ENCODE data around the gene NOTCH4. TPM values are rescaled to one million over a fixed set of nuclear protein-coding genes. Genes with fewer than 3 reads are reported as not detected.

The NOTCH4 gene
- total RNA-seq, 2 experiments from 2014 or later = 0.47 to 0.53 TPM

GRCh38 chr6:32164295-32164694 lies 59.6 kb downstream of the NOTCH4 start, which contains the start of gene EGFL8:
Gene EGFL8, plus strand, starts transcription at chr6:32164595. Its CDS starts 1,571 bp downstream, at chr6:32166166.
- Mint-ChIP-seq H3K36me3 (ENCODE audit: low read depth) (peaks cover 37% of the 10 kb centered on the region), H3K4me1 (ENCODE audit: low read depth) (no peaks in the 10 kb centered on the region), H3K27me3 (no peaks in the 10 kb centered on the region), H3K4me3 (no peak within 1 kb of the TSS), H3K27ac (no peak within 1 kb of the TSS), H3K9me3 (no peaks in the 10 kb centered on the region)
- Histone ChIP-seq H3K36me3 (ENCODE audit: insufficient read depth, low read length) (peaks cover 33% of the 10 kb centered on the region), H3K4me1 (ENCODE audit: insufficient read depth, low read length) (no peaks in the 10 kb centered on the region), H3K27me3 (ENCODE audit: control insufficient read depth in 1 of 2, insufficient read depth in 2 of 2, low read length in 2 of 2) (no peaks in the 10 kb centered on the region), H3K9me3 (ENCODE audit: control insufficient read depth in 1 of 2, insufficient read depth in 1 of 2, low read length in 2 of 2) (no peaks in the 10 kb centered on the region), H3K27ac (ENCODE audit: low read depth in 1 of 2, low read length in 2 of 2) (no peak within 1 kb of the TSS), H3K4me3 (ENCODE audit: low read length) (no peak within 1 kb of the TSS)
- DNase-seq = no peak
- ChIA-PET CTCF (no interaction called here), POLR2A (interaction anchor here (0.8 to 1.1 kb wide), 3 partner anchors 10 to 28 kb away, joined by 3 read pairs; partner anchors contain the start of genes GPSM3 and PBX2)
- intact Hi-C loops (cut with DNase I, micrococcal nuclease) = no loop called here
- TF ChIP-seq CTCF (IDR thresholded peaks at IDR 0.05) = no peak
- ATAC-seq (ENCODE audit: poor library complexity) = no peak

GRCh38 chr6:32163559-32164258 lies 60.2 kb downstream of the NOTCH4 start:
- no peaks in the 10 kb centered on the region for H3K4me1 Mint-ChIP-seq (ENCODE audit: low read depth)
- no peaks in the 10 kb centered on the region for H3K9me3 ChIP-seq (ENCODE audit: control insufficient read depth in 1 of 2, insufficient read depth in 1 of 2, low read length in 2 of 2)
- TF ChIP-seq CTCF (IDR thresholded peaks at IDR 0.05) = no peak
- no peaks in the 10 kb centered on the region for H3K9me3 Mint-ChIP-seq
- peaks cover 33% of the 10 kb centered on the region for H3K36me3 Mint-ChIP-seq (ENCODE audit: low read depth)
- CTCF ChIA-PET = no interaction called here
- no peak overlapping the region for H3K4me3 Mint-ChIP-seq
- DNase-seq (no peak), ATAC-seq (ENCODE audit: poor library complexity) (no peak)
- intact Hi-C loops (cut with DNase I, micrococcal nuclease) = no loop called here
- no peaks in the 10 kb centered on the region for H3K4me1 ChIP-seq (ENCODE audit: insufficient read depth, low read length)
- H3K4me3 ChIP-seq (ENCODE audit: low read length) = no peak overlapping the region
- H3K27ac ChIP-seq (ENCODE audit: low read depth in 1 of 2, low read length in 2 of 2) = no peak overlapping the region
- H3K27ac Mint-ChIP-seq = no peak overlapping the region
- POLR2A ChIA-PET = no interaction called here
- no peaks in the 10 kb centered on the region for H3K27me3 Mint-ChIP-seq
- peaks cover 27% of the 10 kb centered on the region for H3K36me3 ChIP-seq (ENCODE audit: insufficient read depth, low read length)
- no peaks in the 10 kb centered on the region for H3K27me3 ChIP-seq (ENCODE audit: control insufficient read depth in 1 of 2, insufficient read depth in 2 of 2, low read length in 2 of 2)

- Mint-ChIP-seq H3K4me1 (ENCODE audit: low read depth) (peaks cover 29% of the 10 kb centered on the region), H3K4me3 (no peak overlapping the region), H3K27ac (no peak overlapping the region), H3K36me3 (ENCODE audit: low read depth) (peaks cover 30% of the 10 kb centered on the region), H3K9me3 (no peaks in the 10 kb centered on the region), H3K27me3 (no peaks in the 10 kb centered on the region)
- ChIA-PET POLR2A (interaction anchor here (1.0 kb wide), 1 partner anchor 37 kb away, joined by 4 read pairs; no protein-coding TSS in a partner anchor), CTCF (interaction anchor here (1.5 kb wide), 1 partner anchor 39 kb away, joined by 6 read pairs; no protein-coding TSS in a partner anchor)
- H3K27ac ChIP-seq (ENCODE audit: low read depth in 1 of 2, low read length in 2 of 2) = no peak overlapping the region
- peaks cover 13% of the 10 kb centered on the region for H3K36me3 ChIP-seq (ENCODE audit: insufficient read depth, low read length)
- no peaks in the 10 kb centered on the region for H3K27me3 ChIP-seq (ENCODE audit: control insufficient read depth in 1 of 2, insufficient read depth in 2 of 2, low read length in 2 of 2)
- H3K4me3 ChIP-seq (ENCODE audit: low read length) = no peak overlapping the region
- intact Hi-C loops (cut with DNase I, micrococcal nuclease) = loop anchor here in 1 of 2 experiments (10.0 kb wide), 1 partner anchor 113 kb away; no protein-coding TSS in a partner anchor
- no peak for TF ChIP-seq CTCF (IDR thresholded peaks at IDR 0.05)
- peaks cover 28% of the 10 kb centered on the region for H3K4me1 ChIP-seq (ENCODE audit: insufficient read depth, low read length)
- no peak for ATAC-seq (ENCODE audit: poor library complexity)
- no peak for DNase-seq
- H3K9me3 ChIP-seq (ENCODE audit: control insufficient read depth in 1 of 2, insufficient read depth in 1 of 2, low read length in 2 of 2) = no peaks in the 10 kb centered on the region
Observed at GRCh38 chr6:32158052-32158451, 65.8 kb downstream of the NOTCH4 start.

All from CD4-positive, alpha-beta T cell (primary cell).